HCT116 (cell line): Measurements from ENCODE around the gene ARHGEF10L. TPM values are rescaled to one million over a fixed set of nuclear protein-coding genes. Genes with fewer than 3 reads are reported as not detected.

ENCODE experiments used
- ATAC-seq: fragments of 200-7000 bp; cut with Tn5 transposase; 2 replicates; pipeline ENCODE4 v1.9.1; 2020; ENCODE audit warnings: mild to moderate bottlenecking, moderate library complexity
- BruUV-seq: library from RNA; stranded (reverse); fragments of 400-500 nt; replicated peaks from 2 replicates; lab custom pipeline; 2021; lab: Mats Ljungman, UMichigan
- CTCF ChIA-PET: fragments of 300-600 bp; sonication (Branson Sonifier 250); formaldehyde crosslinking; loops from one replicate; lab custom pipeline; 2021; ENCODE audit warnings: antibody characterized with exemption; lab: Charles Lee
- POLR2A ChIA-PET: fragments of 300-600, 350-600 bp; sonication (Branson Sonifier 250); formaldehyde crosslinking; loops from one replicate; lab custom pipeline; 2021; ENCODE audit warnings: antibody characterized with exemption; lab: Charles Lee
- RAD21 ChIA-PET, 2 experiments: fragments of 300-600 bp; sonication (Branson Sonifier 250); formaldehyde crosslinking; loops; one replicate each; lab custom pipeline; 2023; ENCODE audit warnings: low total read pairs in 2 of 2; ENCODE audit not compliant: uncharacterized antibody in 2 of 2, unreplicated experiment in 2 of 2, low non-redundant PET in 1 of 2; lab: Charles Lee
- DNase-seq: peaks from one replicate; pipeline ENCODE4 v3.0.0-alpha.2; 2010; ENCODE audit warnings: low read depth, low spot score
- H2AFZ ChIP-seq: fragments of 200-600 bp; shearing (Covaris generic), sonication (generic); 2 replicates; pipeline ENCODE4 v1.6.1; 2017; ENCODE audit warnings: low read depth, mixed run types, mixed read lengths, antibody characterized with exemption, low read length; ENCODE audit not compliant: poor library complexity, severe bottlenecking
- H3K27ac ChIP-seq: 2 replicates; pipeline ENCODE4 v1.5.1; 2012; ENCODE audit warnings: low read depth, low read length
- H3K27me3 ChIP-seq: fragments of 200-600 bp; sonication (generic); 2 replicates; pipeline ENCODE4 v1.6.1; 2016; ENCODE audit warnings: mixed run types, low read length, mixed read lengths; ENCODE audit not compliant: insufficient read depth
- H3K36me3 ChIP-seq, 2 experiments: fragments of 200-500 bp in 1 of 2; fragments of 200-600 bp in 1 of 2; sonication (Bioruptor generic) in 1 of 2; sonication (generic) in 1 of 2; 2 replicates each; pipeline versions ENCODE4 v1.5.1 to v1.6.1; 2014 to 2016; ENCODE audit warnings: low read length in 2 of 2, inconsistent platforms in 1 of 2, mixed read lengths in 1 of 2, mixed run types in 1 of 2; ENCODE audit not compliant: insufficient read depth in 2 of 2, control insufficient read depth in 1 of 2
- H3K4me1 ChIP-seq, 2 experiments: fragments of 200-600 bp in 1 of 2; sonication (generic) in 1 of 2; 2 replicates each; pipeline versions ENCODE4 v1.5.1 to v1.6.1; 2012 to 2017; ENCODE audit warnings: low read length in 2 of 2, inconsistent platforms in 1 of 2, mild to moderate bottlenecking in 1 of 2, mixed read lengths in 1 of 2, mixed run types in 1 of 2, moderate library complexity in 1 of 2; ENCODE audit not compliant: insufficient read depth in 2 of 2, control insufficient read depth in 1 of 2
- H3K4me2 ChIP-seq: fragments of 200-600 bp; sonication (generic); 2 replicates; pipeline ENCODE4 v1.6.1; 2017; ENCODE audit warnings: mixed run types, low read length, mixed read lengths
- H3K4me3 ChIP-seq, 2 experiments: fragments of 200-600 bp in 1 of 2; sonication (generic) in 1 of 2; replicated peaks in 1 of 2; 2 replicates each; pipeline ENCODE4 v1.5.1; 2011 to 2016; ENCODE audit warnings: low read length in 2 of 2, control low read depth in 1 of 2, low read depth in 1 of 2, mild to moderate bottlenecking in 1 of 2, mixed read lengths in 1 of 2, mixed run types in 1 of 2
- H3K79me2 ChIP-seq: fragments of 200-600 bp; sonication (generic); 2 replicates; pipeline ENCODE4 v1.6.1; 2017; ENCODE audit warnings: mild to moderate bottlenecking, mixed run types, low read length, moderate library complexity, mixed read lengths; ENCODE audit not compliant: insufficient read depth
- H3K9ac ChIP-seq: fragments of 200-600 bp; sonication (generic); 2 replicates; pipeline ENCODE4 v1.6.1; 2016; ENCODE audit warnings: low read length, mixed read lengths
- H3K9me2 ChIP-seq: fragments of 200-600 bp; sonication (generic), shearing (Covaris generic); 2 replicates; pipeline ENCODE4 v1.6.1; 2017; ENCODE audit warnings: mixed run types, mild to moderate bottlenecking, moderate library complexity; ENCODE audit not compliant: insufficient read depth
- H3K9me3 ChIP-seq, 2 experiments: fragments of 200-500 bp in 1 of 2; fragments of 200-600 bp in 1 of 2; sonication (Bioruptor generic) in 1 of 2; sonication (generic) in 1 of 2; 2 replicates each; pipeline ENCODE4 v1.6.1; 2014 to 2017; ENCODE audit warnings: low read length in 2 of 2, mixed read lengths in 2 of 2, inconsistent platforms in 1 of 2, low read depth in 1 of 2, mild to moderate bottlenecking in 1 of 2, mixed run types in 1 of 2, moderate library complexity in 1 of 2; ENCODE audit not compliant: control insufficient read depth in 1 of 2, insufficient read depth in 1 of 2
- H4K20me1 ChIP-seq: fragments of 200-600 bp; sonication (generic), shearing (Covaris generic); 2 replicates; pipeline ENCODE4 v1.6.1; 2017; ENCODE audit warnings: mixed run types, mild to moderate bottlenecking, moderate library complexity; ENCODE audit not compliant: insufficient read depth
- CBX3 ChIP-seq: IDR thresholded peaks from 2 replicates; pipeline ENCODE4 v1.6.1; 2012; ENCODE audit warnings: low read depth
- CEBPB ChIP-seq: IDR thresholded peaks from 2 replicates; pipeline ENCODE4 v1.6.1; 2012; ENCODE audit warnings: low read depth
- ELF1 ChIP-seq: IDR thresholded peaks from 2 replicates; pipeline ENCODE4 v1.6.1; 2012; ENCODE audit warnings: low read depth, borderline replicate concordance
- EZH2phosphoT487 ChIP-seq: fragments of 200-600 bp; IDR thresholded peaks from 2 replicates; pipeline ENCODE4 v1.6.1; 2018; ENCODE audit warnings: antibody characterized with exemption, borderline replicate concordance
- POLR2A ChIP-seq: IDR thresholded peaks from 2 replicates; pipeline ENCODE4 v1.7.0; 2011; ENCODE audit warnings: borderline replicate concordance; ENCODE audit not compliant: insufficient read depth, insufficient read length; ENCODE audit errors: extremely low read depth
- POLR2AphosphoS5 ChIP-seq: IDR thresholded peaks from 2 replicates; pipeline ENCODE4 v1.6.1; 2011; ENCODE audit warnings: mild to moderate bottlenecking, low read depth, low read length, moderate library complexity
- RAD21 ChIP-seq: IDR thresholded peaks from 2 replicates; pipeline ENCODE4 v1.6.1; 2012; ENCODE audit warnings: low read depth, mild to moderate bottlenecking
- REST ChIP-seq: IDR thresholded peaks from 2 replicates; pipeline ENCODE4 v1.6.1; 2012; ENCODE audit warnings: low read depth
- SIN3A ChIP-seq: IDR thresholded peaks from 2 replicates; pipeline ENCODE4 v1.6.1; 2012; ENCODE audit warnings: low read depth
- SP1 ChIP-seq: IDR thresholded peaks from 2 replicates; pipeline ENCODE4 v1.6.1; 2012; ENCODE audit warnings: low read depth
- SRF ChIP-seq: IDR thresholded peaks from 2 replicates; pipeline ENCODE4 v1.6.1; 2012; ENCODE audit warnings: low read depth
- TCF7L2 ChIP-seq: IDR thresholded peaks from 2 replicates; pipeline ENCODE4 v1.7.0; 2011; ENCODE audit warnings: borderline replicate concordance, inconsistent platforms; ENCODE audit not compliant: insufficient read depth, insufficient read length; ENCODE audit errors: extremely low read depth
- YY1 ChIP-seq: IDR thresholded peaks from 2 replicates; pipeline ENCODE4 v1.6.1; 2011; ENCODE audit warnings: low read length, low read depth, moderate library complexity, mild to moderate bottlenecking; ENCODE audit not compliant: insufficient replicate concordance; ENCODE audit errors: extremely low read depth
- ZBTB33 ChIP-seq: IDR thresholded peaks from 2 replicates; pipeline ENCODE4 v1.6.1; 2011; ENCODE audit warnings: mild to moderate bottlenecking, low read length, moderate library complexity; ENCODE audit not compliant: insufficient replicate concordance; ENCODE audit errors: extremely low read depth
- ZFX ChIP-seq: fragments of 450-650 bp; IDR thresholded peaks from 2 replicates; pipeline ENCODE4 v1.6.1; 2017
- intact Hi-C: fragments of 100-400 bp; cut with micrococcal nuclease; formaldehyde crosslinking; loops from 2 replicates; pipeline ENCODE4 v1.10.0; 2022
- total RNA-seq: library from RNA; stranded (reverse); gene quantifications from one replicate; pipeline ENCODE4 v1.2.1, GENCODE V29; 2021; ENCODE audit not compliant: unreplicated experiment

ARHGEF10L gene
- total RNA-seq, 1 experiment from 2014 or later: 14.7 TPM

- no peak overlapping the region for H3K27ac ChIP-seq
- DNase-seq (no peak), ATAC-seq (no peak)
- BruUV-seq: no TSS peak
- no peaks in the 10 kb centered on the region for H3K27me3 ChIP-seq
- H3K9ac ChIP-seq: no peak overlapping the region
- CTCF ChIA-PET: no interaction called here
- POLR2A ChIA-PET: no interaction called here
- H4K20me1 ChIP-seq: no peaks in the 10 kb centered on the region
- H3K4me1 ChIP-seq: peaks cover 5 to 8% of the 10 kb centered on the region in 2 experiments
- no peaks in the 10 kb centered on the region for H3K9me3 ChIP-seq
- H3K4me3 ChIP-seq: no peak overlapping the region
- intact Hi-C loops: no loop called here
- H3K4me2 ChIP-seq: no peak overlapping the region
- no peaks in the 10 kb centered on the region for H3K79me2 ChIP-seq
- TF ChIP-seq SRF: no peak
- TF ChIP-seq SIN3A: no peak
- TF ChIP-seq POLR2AphosphoS5: no peak
- TF ChIP-seq POLR2A: no peak
- TF ChIP-seq CBX3: no peak
- TF ChIP-seq ELF1: no peak
- no peak for TF ChIP-seq CEBPB
- TF ChIP-seq ZBTB33: no peak
- TF ChIP-seq EZH2phosphoT487: no peak
- no peak for TF ChIP-seq RAD21
- no peak for TF ChIP-seq TCF7L2
- no peak for TF ChIP-seq REST
- TF ChIP-seq ZFX: no peak
- TF ChIP-seq YY1: no peak
- TF ChIP-seq SP1: no peak
- RAD21 ChIA-PET: no interaction called here
- H3K36me3 ChIP-seq: peaks cover 0 to 11% of the 10 kb centered on the region in 2 experiments; a peak in 1 of 4 replicates
- H2AFZ ChIP-seq: no peak overlapping the region
- H3K9me2 ChIP-seq: no peaks in the 10 kb centered on the region
Observed at GRCh38 chr1:17639703-17640340, 100.3 kb downstream of the ARHGEF10L start.
